ENCODE measurements around the gene GAD1.

Gene GAD1

DNA sequence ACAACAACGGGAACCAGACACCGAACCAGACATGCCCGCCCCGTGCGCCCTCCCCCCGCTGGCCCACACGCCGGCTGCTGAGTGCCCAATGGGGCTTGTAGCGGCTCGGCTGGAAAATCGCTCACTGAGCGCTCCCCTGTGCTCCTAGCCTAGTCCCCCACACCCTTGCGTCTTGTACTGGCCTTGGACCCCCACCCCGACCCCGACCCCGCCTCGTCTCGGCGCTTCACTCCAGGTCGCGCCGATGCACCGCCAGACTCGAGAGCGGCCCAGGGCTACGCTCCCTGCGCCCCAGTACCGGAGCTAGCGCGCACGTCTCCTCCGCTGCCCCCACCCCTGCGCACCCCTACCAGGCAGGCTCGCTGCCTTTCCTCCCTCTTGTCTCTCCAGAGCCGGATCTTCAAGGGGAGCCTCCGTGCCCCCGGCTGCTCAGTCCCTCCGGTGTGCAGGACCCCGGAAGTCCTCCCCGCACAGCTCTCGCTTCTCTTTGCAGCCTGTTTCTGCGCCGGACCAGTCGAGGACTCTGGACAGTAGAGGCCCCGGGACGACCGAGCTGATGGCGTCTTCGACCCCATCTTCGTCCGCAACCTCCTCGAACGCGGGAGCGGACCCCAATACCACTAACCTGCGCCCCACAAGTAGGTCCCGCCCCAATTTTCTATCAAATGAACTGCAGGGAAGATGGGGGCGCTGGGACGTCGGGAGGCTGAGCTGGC is 1.5 kb downstream of the GAD1 start:
- no peak for DNase-seq (ENCODE audit: low read depth)

GRCh38 chr2:170818752-170819470 is 2.2 kb downstream of the GAD1 start:
- DNase-seq (ENCODE audit: low read depth), result no peak

GRCh38 chr2:170819680-170820664 is 3.3 kb downstream of the GAD1 start:
- no peak for DNase-seq (ENCODE audit: low read depth)

DNA sequence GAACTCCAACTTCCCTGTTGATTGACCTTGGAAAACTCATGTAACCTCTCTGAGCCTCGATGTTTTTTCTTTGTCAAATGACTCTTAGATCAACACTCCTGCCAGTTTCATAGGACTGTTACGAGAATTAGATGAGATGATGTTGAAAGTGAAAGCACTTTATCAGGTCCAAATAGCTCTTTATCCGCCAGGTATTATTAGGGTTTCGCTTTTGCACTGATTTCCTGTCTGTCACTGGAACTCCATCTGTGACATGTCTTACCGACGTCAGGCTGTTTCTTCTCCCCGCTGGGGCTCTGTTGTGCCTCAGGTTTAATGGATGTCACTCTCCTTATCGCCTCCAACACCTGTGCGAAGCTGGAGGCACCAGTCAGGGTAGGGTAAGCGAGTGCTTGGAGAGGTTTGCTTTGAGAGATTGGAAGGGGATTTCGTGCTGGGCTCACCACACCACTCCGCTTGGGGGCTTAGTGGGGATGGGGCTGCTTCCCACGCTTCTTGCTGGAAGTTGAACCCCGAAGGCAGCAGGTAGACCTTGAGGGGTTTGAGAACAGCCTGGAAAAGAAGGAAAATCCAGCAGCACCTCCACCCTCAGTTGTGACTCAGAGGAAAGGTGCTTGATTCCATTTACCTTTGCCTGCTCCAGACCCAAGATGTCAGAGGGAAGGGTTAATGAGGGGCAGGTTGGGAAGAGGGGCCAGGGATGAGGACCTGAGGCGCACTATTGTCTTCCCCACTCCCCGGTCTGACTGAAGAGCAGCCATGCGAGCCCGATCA is 4.3 kb downstream of the GAD1 start:
- DNase-seq (ENCODE audit: low read depth), result no peak

DNA sequence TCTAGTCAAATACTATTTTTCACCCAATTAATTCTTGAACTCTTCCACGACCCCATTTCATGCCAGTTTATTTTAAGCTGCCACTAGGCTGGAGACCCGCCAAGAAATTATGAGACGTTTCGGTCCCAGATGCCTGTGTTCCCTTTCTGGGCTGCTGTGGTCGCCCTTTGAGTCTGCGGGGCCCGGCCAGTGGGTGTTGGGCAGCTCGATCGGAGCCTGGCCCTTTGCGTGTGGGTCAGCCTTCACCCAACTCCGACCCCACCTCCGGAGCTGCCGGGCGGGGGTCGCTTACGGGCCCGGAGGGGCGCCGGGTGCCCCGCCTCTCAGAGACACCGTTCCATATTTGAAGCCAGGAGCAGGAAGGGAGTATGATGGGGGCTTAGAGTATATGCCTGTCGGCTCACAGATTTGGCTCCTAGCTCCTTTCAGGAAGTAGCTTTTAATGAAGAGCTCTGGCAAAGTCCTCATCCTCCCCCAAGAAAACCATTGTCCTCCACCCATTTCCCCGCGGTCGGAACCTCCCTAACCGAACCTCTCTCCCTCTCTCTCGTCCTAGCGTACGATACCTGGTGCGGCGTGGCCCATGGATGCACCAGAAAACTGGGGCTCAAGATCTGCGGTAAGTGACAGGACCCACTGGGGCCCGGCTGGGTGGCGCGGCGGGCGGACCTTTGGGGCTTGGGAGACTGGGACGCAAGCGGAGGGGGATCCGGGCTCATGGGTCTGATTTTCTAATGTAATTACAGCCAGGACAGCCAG is 5.0 kb downstream of the GAD1 start:
- no peak for DNase-seq (ENCODE audit: low read depth)

- DNase-seq (ENCODE audit: low read depth), result no peak
Observed at GRCh38 chr2:170822290-170823087, 5.8 kb downstream of the GAD1 start.

GRCh38 chr2:170823088-170823897 is 6.6 kb downstream of the GAD1 start:
- DNase-seq (ENCODE audit: low read depth), result no peak

DNA sequence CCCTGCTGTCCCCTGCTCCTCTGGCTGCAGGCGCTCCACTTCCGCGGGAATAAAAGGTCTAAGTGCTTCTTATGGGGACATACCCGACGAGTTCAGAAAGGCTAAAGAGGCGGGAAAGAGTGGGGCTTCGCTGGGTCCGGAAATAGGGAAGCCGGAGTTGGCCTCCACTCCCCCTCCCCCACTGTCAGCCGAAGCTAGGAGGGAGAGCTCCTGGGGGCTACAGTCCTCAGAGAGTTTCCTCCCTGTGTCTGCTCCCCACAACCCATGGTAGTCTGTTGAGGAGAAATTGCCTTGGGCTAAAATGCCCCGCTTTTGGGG is 7.2 kb downstream of the GAD1 start:
- DNase-seq (ENCODE audit: low read depth), result no peak

- no peak for DNase-seq (ENCODE audit: low read depth)
Observed at GRCh38 chr2:170824526-170825015, 7.9 kb downstream of the GAD1 start.

GRCh38 chr2:170827841-170828532 is 11.3 kb downstream of the GAD1 start:
- no peak for DNase-seq (ENCODE audit: low read depth)

- DNase-seq (ENCODE audit: low read depth), result no peak
Observed at GRCh38 chr2:170828533-170828916, 11.8 kb downstream of the GAD1 start.

GRCh38 chr2:170829036-170829435 is 12.3 kb downstream of the GAD1 start:
- DNase-seq (ENCODE audit: low read depth), result no peak

GRCh38 chr2:170830166-170830565 is 13.5 kb downstream of the GAD1 start:
- DNase-seq (ENCODE audit: low read depth), result no peak

DNA sequence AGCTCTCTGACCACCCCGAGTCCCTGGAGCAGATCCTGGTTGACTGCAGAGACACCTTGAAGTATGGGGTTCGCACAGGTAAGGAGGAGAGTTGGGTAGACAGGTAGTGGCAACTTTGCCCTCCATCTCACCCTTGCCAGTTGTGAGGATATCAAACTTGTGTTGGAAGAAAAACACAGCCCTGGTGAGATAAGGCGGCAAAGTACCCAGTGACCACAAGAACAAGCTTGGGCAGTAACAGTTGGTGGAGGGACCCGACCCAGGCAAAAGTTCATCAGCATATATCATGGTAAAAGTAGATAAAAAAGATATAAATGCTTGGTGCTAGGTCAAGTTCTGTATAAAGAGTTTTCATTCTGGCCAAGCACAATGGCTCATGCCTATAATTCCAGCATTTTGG is 14.4 kb downstream of the GAD1 start:
- DNase-seq (ENCODE audit: low read depth), result no peak

DNA sequence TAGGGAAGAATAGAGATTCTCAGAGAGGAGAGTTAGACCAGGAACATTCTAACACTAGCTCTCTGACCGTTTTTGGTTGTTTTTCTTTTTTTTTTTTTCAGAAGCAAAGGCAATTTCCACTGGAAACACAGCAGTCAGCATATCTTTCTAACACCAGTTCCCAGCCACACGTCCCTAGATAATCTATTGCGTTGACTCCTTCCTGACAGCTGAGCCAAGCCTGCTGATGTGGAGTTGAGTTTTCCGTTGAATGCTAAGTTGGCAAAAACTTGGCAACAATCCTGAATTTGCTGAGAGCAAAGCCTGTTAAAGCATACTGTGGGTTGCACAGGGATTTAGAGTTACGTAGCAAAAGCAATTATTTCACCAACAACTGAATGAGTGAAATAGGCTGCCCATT is 19.3 kb downstream of the GAD1 start:
- DNase-seq (ENCODE audit: low read depth), result no peak

GRCh38 chr2:170840717-170841210 is 24.1 kb downstream of the GAD1 start:
- no peak for DNase-seq (ENCODE audit: low read depth)

- no peak for DNase-seq (ENCODE audit: low read depth)
Observed at GRCh38 chr2:170842785-170843184, 26.1 kb downstream of the GAD1 start.

GRCh38 chr2:170843656-170844055 is 27.0 kb downstream of the GAD1 start:
- DNase-seq (ENCODE audit: low read depth), result no peak

DNA sequence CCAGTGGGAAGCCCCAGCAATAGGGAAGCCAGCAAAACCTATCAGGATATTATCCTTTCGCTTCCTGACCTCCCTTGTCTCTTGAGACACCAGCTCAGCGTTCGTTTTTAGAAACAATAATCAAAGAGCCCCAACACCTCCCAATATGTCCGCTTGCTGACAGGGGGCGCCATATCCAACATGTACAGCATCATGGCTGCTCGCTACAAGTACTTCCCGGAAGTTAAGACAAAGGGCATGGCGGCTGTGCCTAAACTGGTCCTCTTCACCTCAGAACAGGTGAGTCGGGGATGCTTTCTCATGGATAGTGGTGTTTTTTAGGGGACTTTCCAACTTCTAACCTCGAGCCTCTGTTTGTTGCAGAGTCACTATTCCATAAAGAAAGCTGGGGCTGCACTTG is 28.7 kb downstream of the GAD1 start:
- no peak for DNase-seq (ENCODE audit: low read depth)

All from activated T-cell treated with anti-CD3 and anti-CD28 coated beads for 24 hours (primary cell).